K562 (cell line): ENCODE measurements around the gene RHCG. TPM values are rescaled to one million over a fixed set of nuclear protein-coding genes. Genes with fewer than 3 reads are reported as not detected.

Source experiments
- AFF1 ChIP-seq, 2 experiments: fragments of 450-650 bp; IDR thresholded peaks; 2 replicates each; pipeline ENCODE4 v1.6.1; 2018; ENCODE audit warnings: mild to moderate bottlenecking in 2 of 2, low read depth in 1 of 2; ENCODE audit not compliant: partially characterized antibody in 2 of 2
- BHLHE40 ChIP-seq: IDR thresholded peaks from 2 replicates; pipeline ENCODE4 v1.6.1; 2011; ENCODE audit warnings: low read length, improper control_type of control experiment
- HDAC1 ChIP-seq, 2 experiments: fragments of 450-650 bp; IDR thresholded peaks; 2 replicates each; pipeline ENCODE4 v1.6.1; 2016 to 2017; ENCODE audit warnings: inconsistent platforms in 1 of 2, mild to moderate bottlenecking in 1 of 2, moderate library complexity in 1 of 2
- HEY1 ChIP-seq: fragments of 250-450 bp; sonication (Bioruptor Pico); IDR thresholded peaks from 2 replicates; pipeline ENCODE4 v1.5.0; 2020; ENCODE audit warnings: mild to moderate bottlenecking, moderate library complexity, borderline replicate concordance
- MAFG ChIP-seq: fragments of 450-650 bp; conservative IDR thresholded peaks from 2 replicates; pipeline ENCODE4 v1.6.1; 2016; ENCODE audit warnings: missing genetic modification characterization, missing compliant biosample characterization
- MIER1 ChIP-seq: fragments of 450-650 bp; IDR thresholded peaks from 2 replicates; pipeline ENCODE4 v1.6.1; 2016; ENCODE audit warnings: antibody characterized with exemption, mild to moderate bottlenecking, low read depth
- NKRF ChIP-seq: fragments of 450-650 bp; IDR thresholded peaks from 2 replicates; pipeline ENCODE4 v1.6.1; 2016; ENCODE audit warnings: borderline replicate concordance
- RBM14 ChIP-seq: fragments of 200-400 bp; formaldehyde crosslinking; IDR thresholded peaks from 2 replicates; pipeline ENCODE4 v1.6.1; 2018; ENCODE audit warnings: low read depth, mild to moderate bottlenecking, low read length, moderate library complexity, borderline replicate concordance; ENCODE audit not compliant: insufficient read depth
- SAFB2 ChIP-seq: fragments of 200-400 bp; formaldehyde crosslinking; IDR thresholded peaks from 2 replicates; pipeline ENCODE4 v1.6.1; 2018; ENCODE audit warnings: borderline replicate concordance, low read length, low read depth, moderate library complexity; ENCODE audit not compliant: severe bottlenecking
- TEAD1 ChIP-seq, 2 experiments: fragments of 450-650 bp in 1 of 2; sonication (generic) in 1 of 2; formaldehyde crosslinking; IDR thresholded peaks; 2 replicates each; pipeline versions ENCODE4 v1.4.0 to v1.8.0; 2020 to 2022; ENCODE audit warnings: mild to moderate bottlenecking in 2 of 2, missing genetic modification reagents in 1 of 2
- XRCC3 ChIP-seq: fragments of 450-650 bp; IDR thresholded peaks from 2 replicates; pipeline ENCODE4 v1.6.1; 2017; ENCODE audit warnings: mild to moderate bottlenecking, moderate library complexity
- ZNF175 ChIP-seq: fragments of 200-800 bp; sonication (Bioruptor generic); IDR thresholded peaks from 2 replicates; pipeline ENCODE4 v1.6.1; 2016; ENCODE audit warnings: low read depth, mild to moderate bottlenecking, missing genetic modification characterization, missing compliant biosample characterization
- ZNF551 ChIP-seq: fragments of 250-450 bp; sonication (Bioruptor Pico); IDR thresholded peaks from 2 replicates; pipeline ENCODE4 v1.5.0; 2021; ENCODE audit warnings: mild to moderate bottlenecking, moderate library complexity
- ZNF696 ChIP-seq: fragments of 250-450 bp; sonication (Bioruptor Pico); conservative IDR thresholded peaks from 2 replicates; pipeline ENCODE4 v1.4.0; 2020; ENCODE audit warnings: mild to moderate bottlenecking, moderate library complexity
- ZNF740 ChIP-seq, 3 experiments: fragments of 200-800 bp in 1 of 3; sonication (Bioruptor generic) in 1 of 3; sonication (generic) in 1 of 3; formaldehyde crosslinking in 1 of 3; IDR thresholded peaks; 2 replicates each; pipeline versions ENCODE4 v1.6.1 to v1.8.0; 2016 to 2022; ENCODE audit warnings: mild to moderate bottlenecking in 2 of 3, missing compliant biosample characterization in 2 of 3, missing genetic modification characterization in 2 of 3, missing genetic modification reagents in 1 of 3
- polyA plus RNA-seq, 8 experiments: library from polyadenylated mRNA; depleted of rRNA in 4 of 8; stranded (reverse) in 5 of 8; unstranded in 3 of 8; fragments of >200 nt; fragmentation: Nextera tagmentation in 2 of 8; fragmentation: Illumina TruSeq in 1 of 8; extraction: Ambion mirVana in 2 of 8; extraction: Trizol in 1 of 8; gene quantifications; 2 replicates each; pipeline versions ENCODE4 v1.2.1 to v1.2.3, GENCODE V29; 2011 to 2014; ENCODE audit warnings: inconsistent platforms in 1 of 8, missing spikeins in 1 of 8
- total RNA-seq, 7 experiments: library from RNA; depleted of rRNA in 6 of 7; stranded (reverse); fragments of >200 nt in 6 of 7; fragmentation: Illumina TruSeq in 2 of 7; extraction: Trizol in 2 of 7; gene quantifications; 2 replicates each; pipeline versions ENCODE4 v1.2.1 to v1.2.3, GENCODE V29; 2011 to 2021; ENCODE audit warnings: low replicate concordance in 1 of 7
- TF ChIP-seq, protein P1 (sequence below): fragments of 450-650 bp; formaldehyde crosslinking; IDR thresholded peaks from 2 replicates; pipeline ENCODE4 v1.4.0; 2020; ENCODE audit warnings: mild to moderate bottlenecking
- TF ChIP-seq, protein P2 (sequence below): fragments of 200-800 bp; sonication (Bioruptor generic); IDR thresholded peaks from 2 replicates; pipeline ENCODE4 v1.6.1; 2017; ENCODE audit warnings: missing genetic modification characterization, missing compliant biosample characterization

Gene RHCG
- total and polyA plus RNA-seq, 9 of the 15 experiments (the other 6 are each of a cell fraction or from before 2014, with no cell fraction given) = not detected

DNA sequence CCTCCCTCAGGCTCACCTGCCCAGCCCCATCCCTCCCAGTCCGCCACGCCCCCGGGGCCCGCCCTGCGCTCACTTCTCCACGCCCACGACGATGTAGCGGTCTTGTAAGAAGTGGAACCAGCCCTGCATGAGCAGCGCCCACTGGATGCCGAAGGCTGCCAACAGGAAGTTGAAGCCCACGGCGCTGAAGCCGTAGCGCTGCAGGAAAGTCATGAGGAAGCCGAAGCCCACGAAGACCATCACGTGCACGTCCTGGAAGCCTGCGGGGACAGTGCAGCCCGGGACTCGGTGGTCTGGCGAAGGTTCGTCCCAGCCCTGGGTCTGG lies 9.7 kb downstream of the RHCG start (continued):
- TF ChIP-seq, protein P1, sequence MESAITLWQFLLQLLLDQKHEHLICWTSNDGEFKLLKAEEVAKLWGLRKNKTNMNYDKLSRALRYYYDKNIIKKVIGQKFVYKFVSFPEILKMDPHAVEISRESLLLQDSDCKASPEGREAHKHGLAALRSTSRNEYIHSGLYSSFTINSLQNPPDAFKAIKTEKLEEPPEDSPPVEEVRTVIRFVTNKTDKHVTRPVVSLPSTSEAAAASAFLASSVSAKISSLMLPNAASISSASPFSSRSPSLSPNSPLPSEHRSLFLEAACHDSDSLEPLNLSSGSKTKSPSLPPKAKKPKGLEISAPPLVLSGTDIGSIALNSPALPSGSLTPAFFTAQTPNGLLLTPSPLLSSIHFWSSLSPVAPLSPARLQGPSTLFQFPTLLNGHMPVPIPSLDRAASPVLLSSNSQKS = no peak
- TF ChIP-seq XRCC3 (no peak), MAFG (tag) (no peak), ZNF740 (CRISPR knock-in tag; IDR thresholded peaks at IDR 0.05) (no peak), ZNF740 (tag; IDR thresholded peaks at IDR 0.05) (no peak), ZNF696 (CRISPR knock-in tag) (no peak), HDAC1 (IDR thresholded peaks at IDR 0.05) (no peak), ZNF175 (no peak), MIER1 (no peak), HEY1 (CRISPR knock-in tag) (no peak), ZNF551 (CRISPR knock-in tag) (no peak), NKRF (no peak), TEAD1 (CRISPR knock-in tag; IDR thresholded peaks at IDR 0.05) (no peak), BHLHE40 (no peak), AFF1 (IDR thresholded peaks at IDR 0.05; ENCODE audit: low read depth in 1 of 2, partially characterized antibody in 2 of 2) (no peak), RBM14 (no peak), SAFB2 (no peak)
- TF ChIP-seq, protein P2, sequence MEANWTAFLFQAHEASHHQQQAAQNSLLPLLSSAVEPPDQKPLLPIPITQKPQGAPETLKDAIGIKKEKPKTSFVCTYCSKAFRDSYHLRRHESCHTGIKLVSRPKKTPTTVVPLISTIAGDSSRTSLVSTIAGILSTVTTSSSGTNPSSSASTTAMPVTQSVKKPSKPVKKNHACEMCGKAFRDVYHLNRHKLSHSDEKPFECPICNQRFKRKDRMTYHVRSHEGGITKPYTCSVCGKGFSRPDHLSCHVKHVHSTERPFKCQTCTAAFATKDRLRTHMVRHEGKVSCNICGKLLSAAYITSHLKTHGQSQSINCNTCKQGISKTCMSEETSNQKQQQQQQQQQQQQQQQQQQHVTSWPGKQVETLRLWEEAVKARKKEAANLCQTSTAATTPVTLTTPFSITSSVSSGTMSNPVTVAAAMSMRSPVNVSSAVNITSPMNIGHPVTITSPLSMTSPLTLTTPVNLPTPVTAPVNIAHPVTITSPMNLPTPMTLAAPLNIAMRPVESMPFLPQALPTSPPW (CRISPR knock-in tag) = no peak
